GM18505 (cell line): ENCODE measurements around the gene ATG14.

Experiments
- ATAC-seq: cut with Tn5 transposase; IDR thresholded peaks from one replicate; pipeline ENCODE4 v1.9.1; 2021; ENCODE audit not compliant: unreplicated experiment
- POLR2A ChIP-seq: IDR thresholded peaks from 4 replicates; pipeline ENCODE4 v1.6.1; 2011; ENCODE audit warnings: borderline replicate concordance; ENCODE audit not compliant: insufficient read depth, insufficient read length; ENCODE audit errors: extremely low read depth

The ATG14 gene

DNA sequence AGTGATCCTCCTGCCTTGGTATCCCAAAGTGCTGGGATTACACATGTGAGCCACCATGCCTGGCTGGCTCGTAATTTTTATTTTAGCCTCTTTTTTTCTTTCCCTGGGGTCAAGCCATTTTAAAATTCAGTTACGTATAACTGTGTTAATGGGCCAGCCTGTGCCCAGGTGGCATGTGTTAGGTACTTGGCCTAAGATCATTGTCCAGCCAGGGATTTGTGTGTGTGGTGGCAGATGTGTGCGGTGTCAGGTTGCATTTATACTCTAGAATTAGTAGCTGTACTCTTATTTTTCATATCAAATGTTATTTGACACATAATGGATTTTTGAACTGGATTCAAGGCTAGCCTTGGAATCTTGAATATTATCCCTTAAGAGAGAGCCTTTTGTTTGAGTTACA lies 71.1 kb downstream of the ATG14 start:
- ATAC-seq, result no peak
- TF ChIP-seq POLR2A, result no peak

DNA sequence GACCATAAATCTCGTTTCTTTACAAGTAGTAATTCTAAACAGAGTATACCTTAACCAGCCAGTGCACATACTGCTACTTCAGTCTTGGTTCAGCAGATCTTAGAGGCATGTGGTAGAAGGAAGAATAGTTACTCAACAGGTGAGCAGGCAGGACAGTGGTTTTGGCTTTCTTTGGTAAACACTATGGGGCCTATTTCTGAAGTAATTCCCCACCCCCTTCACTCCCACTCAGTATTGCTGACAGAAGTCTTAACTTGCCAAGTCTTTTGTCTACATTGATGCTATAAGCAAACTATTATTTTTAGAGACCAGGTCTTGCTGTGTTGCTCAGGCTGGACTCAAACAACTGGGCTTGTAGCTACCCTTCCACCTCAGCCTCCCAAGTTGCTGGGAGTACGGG lies 71.9 kb downstream of the ATG14 start:
- TF ChIP-seq POLR2A, result no peak
- ATAC-seq, result peak; percentile 77

DNA sequence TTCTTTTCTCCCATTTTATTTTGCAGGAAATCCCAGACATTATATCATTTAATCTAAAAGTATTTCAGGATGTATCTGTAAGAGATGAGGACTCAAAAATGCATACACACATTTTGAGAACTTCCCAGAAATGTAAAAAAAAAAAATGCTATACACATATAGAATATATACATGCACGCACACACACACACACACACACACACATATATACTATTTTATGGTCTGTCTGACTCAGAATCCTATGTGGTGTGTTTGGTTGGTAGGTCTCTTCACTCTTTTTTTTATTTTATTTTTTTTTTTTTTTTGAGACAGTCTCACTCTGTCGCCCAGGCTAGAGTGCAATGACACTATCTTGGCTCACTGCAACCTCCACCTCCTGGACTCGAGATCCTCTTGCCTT lies 74.9 kb downstream of the ATG14 start:
- no peak for TF ChIP-seq POLR2A
- no peak for ATAC-seq

DNA sequence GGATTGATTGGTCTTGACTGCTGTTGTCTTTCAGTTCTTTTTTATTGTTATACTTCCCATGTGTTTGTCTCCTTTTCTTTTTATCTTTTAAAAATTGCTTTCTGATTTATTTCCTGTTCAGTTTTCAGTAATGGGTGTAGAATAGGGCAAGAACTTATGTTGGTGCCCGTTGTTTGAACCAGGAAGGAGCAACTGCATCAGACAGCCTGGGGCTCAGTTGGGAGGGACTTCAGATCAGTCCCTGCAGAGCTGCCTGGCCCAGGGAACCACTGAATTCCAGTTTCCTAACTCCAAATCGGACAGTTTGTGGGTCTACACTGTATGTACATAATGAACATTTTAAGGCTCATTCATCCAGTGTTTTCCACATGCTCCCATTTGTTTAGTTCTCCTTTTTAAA lies 75.5 kb downstream of the ATG14 start:
- no peak for TF ChIP-seq POLR2A
- ATAC-seq, result no peak

DNA sequence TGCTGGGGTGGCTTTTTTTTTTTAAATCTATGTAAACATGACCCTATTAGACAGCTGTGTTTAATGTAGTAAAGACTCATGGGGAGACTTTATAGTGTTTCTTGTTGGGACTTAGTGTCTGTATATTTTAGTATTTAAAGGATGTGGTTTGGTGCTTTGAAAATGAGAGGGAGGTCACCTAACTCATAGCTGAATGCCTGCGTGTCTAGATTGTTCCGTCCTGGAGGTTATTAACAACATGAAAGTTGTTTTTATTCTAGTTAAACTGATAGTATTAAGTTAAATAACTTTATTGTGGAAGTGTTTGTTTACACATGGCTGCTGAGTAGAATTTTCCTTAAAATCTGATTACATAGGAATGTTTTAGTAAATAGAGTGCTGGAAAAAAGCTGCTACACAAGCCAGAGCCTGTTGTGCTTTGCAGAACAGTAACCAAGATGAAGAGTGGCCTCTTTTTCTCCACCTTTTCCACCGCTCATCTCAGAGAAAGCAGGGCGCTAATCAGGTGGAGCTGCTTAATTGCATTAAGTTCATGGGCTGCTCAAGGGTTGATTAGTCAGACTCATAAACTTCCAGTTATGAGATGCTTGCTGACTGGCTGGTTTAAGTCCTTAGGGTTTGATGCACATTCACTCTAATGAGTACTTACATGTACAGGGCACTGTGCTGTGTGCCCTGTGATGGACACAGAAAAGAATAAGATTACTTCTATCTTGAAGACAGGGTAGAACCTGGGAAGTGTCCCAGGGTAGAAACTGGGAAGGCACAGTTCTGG lies 77.7 kb downstream of the ATG14 start:
- no peak for TF ChIP-seq POLR2A
- no peak for ATAC-seq

DNA sequence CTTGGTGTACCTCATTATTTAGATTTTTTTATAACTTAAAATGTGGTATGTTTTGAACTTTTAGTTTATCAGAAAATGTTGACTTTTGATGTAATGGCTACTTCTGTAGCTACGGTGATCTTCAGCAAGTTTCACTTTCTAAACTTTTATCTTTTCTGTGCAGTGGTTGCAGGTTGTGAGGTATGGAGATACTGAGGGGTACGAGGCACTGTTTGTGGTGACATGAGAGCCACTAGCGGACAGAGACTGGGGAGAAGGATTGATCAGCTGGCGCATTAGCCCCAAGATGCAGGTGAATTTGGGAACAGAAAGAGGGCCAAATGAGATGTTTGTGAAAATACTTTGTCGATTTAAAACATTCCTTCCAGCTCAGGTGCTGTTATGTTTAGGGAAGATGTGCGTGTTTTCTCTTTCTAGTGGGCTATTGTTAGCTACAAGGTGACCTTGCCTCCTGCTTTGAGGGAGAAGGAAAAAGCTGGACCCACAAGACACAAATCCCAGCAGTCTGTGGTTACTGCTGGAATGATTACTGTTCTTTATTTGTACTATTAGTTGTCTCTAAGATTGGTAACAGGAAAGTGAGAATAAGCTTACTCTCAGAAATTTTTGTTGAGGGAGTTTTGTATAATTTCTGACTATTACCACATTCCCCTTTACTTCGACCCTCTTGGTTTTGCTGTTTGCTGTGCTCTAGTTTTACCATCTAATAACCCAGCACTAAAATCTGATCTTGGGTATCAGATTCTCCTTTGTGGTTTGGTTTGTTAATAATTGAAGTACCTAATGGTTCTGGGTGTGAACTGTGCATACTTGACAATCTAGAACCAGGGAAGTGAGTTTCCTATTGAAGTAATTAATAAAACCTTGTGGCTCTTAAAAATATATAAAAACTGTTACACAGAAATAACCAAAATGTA lies 78.7 kb downstream of the ATG14 start:
- ATAC-seq, result no peak
- no peak for TF ChIP-seq POLR2A

DNA sequence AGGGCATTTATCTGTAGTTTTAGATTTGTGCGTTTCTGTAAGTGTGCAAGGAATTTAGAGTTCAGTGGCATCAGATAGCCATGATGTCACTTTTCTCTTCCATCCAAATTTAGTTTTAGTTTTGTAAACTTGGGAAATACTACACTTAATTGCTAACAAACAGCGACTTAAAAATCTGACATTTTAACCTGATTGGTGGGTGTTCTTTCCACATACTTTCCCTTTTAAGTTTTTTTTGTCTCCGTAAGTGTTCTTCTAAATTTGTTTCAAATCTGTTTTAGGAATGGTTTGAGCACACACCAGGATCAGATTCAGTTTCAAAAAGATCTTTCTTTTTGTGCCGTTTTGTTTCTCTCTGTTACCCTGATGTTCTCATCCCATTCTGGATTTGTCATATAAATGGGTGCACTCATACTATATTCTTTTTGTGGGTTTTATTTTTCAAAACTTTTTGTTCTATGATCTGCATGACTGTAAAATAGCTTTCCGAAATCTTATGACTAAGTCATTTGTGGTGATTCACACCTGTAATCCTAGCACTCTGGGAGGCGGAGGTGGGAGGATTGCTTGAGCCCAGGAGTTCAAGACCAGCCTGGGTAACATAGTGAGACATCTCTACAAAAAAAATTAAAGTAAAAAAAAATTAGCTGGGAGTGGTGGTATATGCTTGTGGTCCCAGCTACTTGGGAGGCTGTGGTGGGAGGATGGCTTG lies 81.5 kb downstream of the ATG14 start:
- ATAC-seq, result no peak
- no peak for TF ChIP-seq POLR2A

DNA sequence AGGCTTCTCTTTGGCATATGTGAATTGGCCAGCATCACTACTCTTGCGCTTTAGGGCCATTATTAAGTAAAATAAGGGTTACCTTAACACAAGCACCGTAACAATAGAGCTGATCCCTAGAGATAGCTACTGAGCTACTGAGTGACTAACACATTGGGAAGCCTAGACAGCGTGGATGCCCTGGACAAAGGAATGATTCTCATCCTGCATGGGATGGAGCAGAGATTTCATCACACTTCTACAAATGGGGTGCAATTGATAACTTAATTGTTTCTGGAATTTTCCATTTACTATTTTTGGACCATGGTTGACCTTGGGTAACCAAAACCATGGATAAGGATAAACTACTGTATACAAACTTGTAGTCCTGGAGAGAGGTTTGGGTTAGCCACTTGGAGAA lies 83.3 kb downstream of the ATG14 start:
- no peak for ATAC-seq
- TF ChIP-seq POLR2A, result no peak

DNA sequence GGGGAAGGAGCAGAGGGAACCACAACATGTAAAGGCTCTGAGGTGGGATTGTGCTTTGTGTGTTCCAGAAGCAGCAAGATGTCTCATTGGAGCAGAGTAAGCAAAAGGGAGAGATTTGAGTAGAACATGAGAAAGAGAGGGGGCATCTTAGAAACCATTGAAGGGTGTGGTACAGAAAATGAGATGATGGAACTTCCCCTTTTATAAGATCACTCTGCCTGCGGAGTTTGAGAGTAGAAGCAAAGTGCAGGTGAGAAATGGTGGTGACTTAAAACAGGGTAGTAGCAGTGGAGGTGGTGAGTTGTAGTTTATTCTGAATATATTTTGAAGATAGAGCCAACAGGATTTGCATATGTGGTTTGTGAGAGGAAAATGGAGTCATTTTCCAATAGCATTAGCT lies 84.5 kb downstream of the ATG14 start:
- ATAC-seq, result peak; percentile 79
- TF ChIP-seq POLR2A, result no peak

DNA sequence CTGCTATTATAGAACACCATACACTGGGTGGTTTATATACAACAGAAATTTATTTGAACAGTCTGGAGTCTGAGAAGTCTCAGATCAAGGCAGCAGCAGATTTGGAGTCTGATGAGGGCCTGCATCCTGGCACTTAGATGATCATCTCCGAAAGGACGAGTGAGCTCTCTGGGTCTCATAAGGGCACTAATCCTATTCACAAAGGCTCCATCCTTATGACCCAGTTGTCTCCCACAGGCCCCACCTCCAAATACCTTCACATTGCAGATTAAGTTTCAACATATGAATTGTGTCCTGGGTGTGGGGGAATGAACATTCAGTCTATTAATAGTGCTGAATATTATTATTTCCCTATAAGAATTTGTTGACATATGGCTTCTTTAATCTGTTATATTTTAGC lies 86.8 kb downstream of the ATG14 start:
- ATAC-seq, result no peak
- no peak for TF ChIP-seq POLR2A

DNA sequence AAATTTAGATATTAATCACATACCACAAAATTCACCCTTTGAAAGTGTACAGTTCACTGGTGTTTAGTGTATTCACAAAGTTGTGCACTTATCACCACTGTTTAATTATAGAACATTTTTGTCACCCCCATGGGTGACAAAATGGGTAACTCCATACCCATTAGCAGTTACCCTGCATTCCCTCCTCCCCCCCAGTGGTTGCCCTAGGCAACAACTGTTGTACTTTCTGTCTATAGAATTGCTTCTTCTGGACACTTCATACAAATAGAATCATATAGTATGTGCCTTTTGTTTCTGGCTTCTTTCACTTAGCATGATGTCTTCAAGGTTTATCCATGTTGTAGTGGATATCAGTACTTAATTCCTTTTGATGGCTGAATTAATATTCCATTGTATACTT lies 87.7 kb downstream of the ATG14 start:
- no peak for TF ChIP-seq POLR2A

DNA sequence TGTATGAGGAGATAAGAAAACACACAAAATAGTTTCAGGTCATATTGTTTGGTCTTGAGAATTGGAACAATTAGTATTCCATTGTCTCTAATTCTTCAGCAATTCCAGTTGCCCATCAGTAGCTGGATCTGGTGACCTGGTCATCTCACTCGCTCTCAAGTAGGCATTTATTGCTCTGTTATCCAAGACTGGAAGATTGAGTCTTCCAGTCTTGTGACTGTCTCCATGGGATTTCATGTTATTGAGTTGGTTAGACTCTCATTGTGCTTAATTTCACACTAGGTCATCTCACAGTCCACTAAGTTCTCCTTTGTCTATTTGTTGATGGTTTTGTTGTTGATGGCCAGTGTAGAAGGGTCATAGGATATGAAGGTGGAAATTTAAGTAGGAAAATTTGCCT lies 92.9 kb downstream of the ATG14 start:
- TF ChIP-seq POLR2A, result no peak
- no peak for ATAC-seq

More for the DNA sequence above, 87.7 kb downstream of the ATG14 start:
- ATAC-seq, result no peak

DNA sequence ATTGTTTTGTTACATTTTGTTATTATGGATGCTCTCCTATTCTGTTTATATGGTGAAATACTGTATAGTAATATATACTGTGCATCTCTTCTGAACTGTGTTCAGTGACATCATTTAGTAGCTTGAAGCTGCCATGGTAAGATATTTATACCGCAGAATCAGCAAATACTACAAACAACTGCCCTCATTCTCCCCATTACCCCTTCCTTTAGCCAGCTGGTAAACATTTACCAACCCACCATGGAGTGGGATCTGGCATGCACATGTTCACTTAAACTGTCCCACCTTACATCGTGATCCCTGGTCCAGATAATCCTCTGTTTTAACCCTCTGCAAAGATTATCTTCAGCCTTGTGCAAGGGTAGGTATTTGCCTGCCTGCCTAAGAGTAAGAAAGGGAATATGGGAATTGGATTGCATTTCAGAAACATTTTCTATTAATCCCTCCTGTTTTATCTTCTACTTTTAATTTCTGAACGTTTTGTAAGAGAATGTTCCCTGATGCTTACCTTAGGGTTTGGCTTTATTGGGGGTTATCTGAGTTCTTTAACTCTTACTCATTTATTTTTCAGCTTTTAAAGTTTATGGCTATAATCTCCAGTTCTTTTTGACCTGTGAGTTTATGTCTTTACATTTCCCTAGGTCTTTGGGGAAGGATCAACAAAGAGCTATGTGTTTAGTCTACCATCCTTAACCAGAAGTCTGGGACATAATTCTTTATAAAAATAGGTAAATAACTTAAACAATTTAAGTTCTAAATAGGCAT lies 93.9 kb downstream of the ATG14 start:
- TF ChIP-seq POLR2A, result no peak
- ATAC-seq, result no peak
